Measurements from ENCODE around the gene LEAP2.

DNA sequence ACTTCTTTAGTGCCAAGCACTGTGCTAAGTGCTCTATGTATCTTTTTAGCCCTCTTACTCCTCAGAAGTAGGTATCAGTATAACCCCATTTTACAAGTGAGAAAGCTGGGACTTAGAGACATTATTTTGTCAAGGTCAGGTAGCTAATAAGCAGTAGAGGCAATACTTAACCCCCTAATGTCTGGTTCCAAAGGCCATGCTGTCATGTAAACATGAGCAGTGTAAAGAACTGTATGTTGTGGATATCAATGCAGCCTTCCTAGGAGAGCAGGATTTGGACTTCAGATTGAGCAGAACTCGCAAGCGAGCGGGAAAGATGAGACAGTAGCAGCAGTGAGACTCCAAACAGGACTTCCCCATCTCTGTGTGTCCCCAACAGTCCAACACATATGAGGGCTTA lies 39.4 kb upstream of the LEAP2 start:
- TF ChIP-seq, protein P1, sequence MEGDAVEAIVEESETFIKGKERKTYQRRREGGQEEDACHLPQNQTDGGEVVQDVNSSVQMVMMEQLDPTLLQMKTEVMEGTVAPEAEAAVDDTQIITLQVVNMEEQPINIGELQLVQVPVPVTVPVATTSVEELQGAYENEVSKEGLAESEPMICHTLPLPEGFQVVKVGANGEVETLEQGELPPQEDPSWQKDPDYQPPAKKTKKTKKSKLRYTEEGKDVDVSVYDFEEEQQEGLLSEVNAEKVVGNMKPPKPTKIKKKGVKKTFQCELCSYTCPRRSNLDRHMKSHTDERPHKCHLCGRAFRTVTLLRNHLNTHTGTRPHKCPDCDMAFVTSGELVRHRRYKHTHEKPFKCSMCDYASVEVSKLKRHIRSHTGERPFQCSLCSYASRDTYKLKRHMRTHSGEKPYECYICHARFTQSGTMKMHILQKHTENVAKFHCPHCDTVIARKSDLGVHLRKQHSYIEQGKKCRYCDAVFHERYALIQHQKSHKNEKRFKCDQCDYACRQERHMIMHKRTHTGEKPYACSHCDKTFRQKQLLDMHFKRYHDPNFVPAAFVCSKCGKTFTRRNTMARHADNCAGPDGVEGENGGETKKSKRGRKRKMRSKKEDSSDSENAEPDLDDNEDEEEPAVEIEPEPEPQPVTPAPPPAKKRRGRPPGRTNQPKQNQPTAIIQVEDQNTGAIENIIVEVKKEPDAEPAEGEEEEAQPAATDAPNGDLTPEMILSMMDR (IDR thresholded peaks at IDR 0.05): no peak
- no peak for TF ChIP-seq RXRA (IDR thresholded peaks at IDR 0.05; ENCODE audit: borderline replicate concordance, low read depth)
- TF ChIP-seq, protein P2, sequence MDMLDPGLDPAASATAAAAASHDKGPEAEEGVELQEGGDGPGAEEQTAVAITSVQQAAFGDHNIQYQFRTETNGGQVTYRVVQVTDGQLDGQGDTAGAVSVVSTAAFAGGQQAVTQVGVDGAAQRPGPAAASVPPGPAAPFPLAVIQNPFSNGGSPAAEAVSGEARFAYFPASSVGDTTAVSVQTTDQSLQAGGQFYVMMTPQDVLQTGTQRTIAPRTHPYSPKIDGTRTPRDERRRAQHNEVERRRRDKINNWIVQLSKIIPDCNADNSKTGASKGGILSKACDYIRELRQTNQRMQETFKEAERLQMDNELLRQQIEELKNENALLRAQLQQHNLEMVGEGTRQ (IDR thresholded peaks at IDR 0.05; ENCODE audit: borderline replicate concordance, low read depth, low read length): no peak
- TF ChIP-seq YY1 (IDR thresholded peaks at IDR 0.05; ENCODE audit: low read depth): no peak
- TF ChIP-seq POLR2AphosphoS5 (IDR thresholded peaks at IDR 0.05; ENCODE audit: low read depth, low read length): no peak
- TF ChIP-seq SMC3 (IDR thresholded peaks at IDR 0.05; ENCODE audit: low read depth, low read length): no peak
- TF ChIP-seq, protein P3, sequence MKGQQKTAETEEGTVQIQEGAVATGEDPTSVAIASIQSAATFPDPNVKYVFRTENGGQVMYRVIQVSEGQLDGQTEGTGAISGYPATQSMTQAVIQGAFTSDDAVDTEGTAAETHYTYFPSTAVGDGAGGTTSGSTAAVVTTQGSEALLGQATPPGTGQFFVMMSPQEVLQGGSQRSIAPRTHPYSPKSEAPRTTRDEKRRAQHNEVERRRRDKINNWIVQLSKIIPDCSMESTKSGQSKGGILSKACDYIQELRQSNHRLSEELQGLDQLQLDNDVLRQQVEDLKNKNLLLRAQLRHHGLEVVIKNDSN (IDR thresholded peaks at IDR 0.05; ENCODE audit: borderline replicate concordance, low read depth): no peak
- no peak for TF ChIP-seq CHD2 (IDR thresholded peaks at IDR 0.05; ENCODE audit: low read length, partially characterized antibody)
- TF ChIP-seq, protein P4, sequence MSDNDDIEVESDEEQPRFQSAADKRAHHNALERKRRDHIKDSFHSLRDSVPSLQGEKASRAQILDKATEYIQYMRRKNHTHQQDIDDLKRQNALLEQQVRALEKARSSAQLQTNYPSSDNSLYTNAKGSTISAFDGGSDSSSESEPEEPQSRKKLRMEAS (IDR thresholded peaks at IDR 0.05; ENCODE audit: low read depth): no peak
- no peak for TF ChIP-seq GATA2 (CRISPR knock-in tag; IDR thresholded peaks at IDR 0.05)
- TF ChIP-seq FOXJ3 (CRISPR knock-in tag; IDR thresholded peaks at IDR 0.05): no peak
- TF ChIP-seq, protein P5, sequence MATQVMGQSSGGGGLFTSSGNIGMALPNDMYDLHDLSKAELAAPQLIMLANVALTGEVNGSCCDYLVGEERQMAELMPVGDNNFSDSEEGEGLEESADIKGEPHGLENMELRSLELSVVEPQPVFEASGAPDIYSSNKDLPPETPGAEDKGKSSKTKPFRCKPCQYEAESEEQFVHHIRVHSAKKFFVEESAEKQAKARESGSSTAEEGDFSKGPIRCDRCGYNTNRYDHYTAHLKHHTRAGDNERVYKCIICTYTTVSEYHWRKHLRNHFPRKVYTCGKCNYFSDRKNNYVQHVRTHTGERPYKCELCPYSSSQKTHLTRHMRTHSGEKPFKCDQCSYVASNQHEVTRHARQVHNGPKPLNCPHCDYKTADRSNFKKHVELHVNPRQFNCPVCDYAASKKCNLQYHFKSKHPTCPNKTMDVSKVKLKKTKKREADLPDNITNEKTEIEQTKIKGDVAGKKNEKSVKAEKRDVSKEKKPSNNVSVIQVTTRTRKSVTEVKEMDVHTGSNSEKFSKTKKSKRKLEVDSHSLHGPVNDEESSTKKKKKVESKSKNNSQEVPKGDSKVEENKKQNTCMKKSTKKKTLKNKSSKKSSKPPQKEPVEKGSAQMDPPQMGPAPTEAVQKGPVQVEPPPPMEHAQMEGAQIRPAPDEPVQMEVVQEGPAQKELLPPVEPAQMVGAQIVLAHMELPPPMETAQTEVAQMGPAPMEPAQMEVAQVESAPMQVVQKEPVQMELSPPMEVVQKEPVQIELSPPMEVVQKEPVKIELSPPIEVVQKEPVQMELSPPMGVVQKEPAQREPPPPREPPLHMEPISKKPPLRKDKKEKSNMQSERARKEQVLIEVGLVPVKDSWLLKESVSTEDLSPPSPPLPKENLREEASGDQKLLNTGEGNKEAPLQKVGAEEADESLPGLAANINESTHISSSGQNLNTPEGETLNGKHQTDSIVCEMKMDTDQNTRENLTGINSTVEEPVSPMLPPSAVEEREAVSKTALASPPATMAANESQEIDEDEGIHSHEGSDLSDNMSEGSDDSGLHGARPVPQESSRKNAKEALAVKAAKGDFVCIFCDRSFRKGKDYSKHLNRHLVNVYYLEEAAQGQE (IDR thresholded peaks at IDR 0.05; ENCODE audit: low read depth, low read length): no peak
- TF ChIP-seq NFIC (IDR thresholded peaks at IDR 0.05; ENCODE audit: borderline replicate concordance): no peak
- TF ChIP-seq RAD21 (IDR thresholded peaks at IDR 0.05; ENCODE audit: low read length): no peak
